Nephron progenitor cell (in vitro differentiated cells): ENCODE data around the gene ZNF552.
"Not testable (repeated sequence)": the region's sequence is repeated elsewhere in the genome, so short reads cannot be mapped to it uniquely, and the experiment has no call there.

ENCODE experiments used
- DNase-seq: peaks from one replicate; pipeline ENCODE4 v3.0.0; 2021
- H3K27ac Mint-ChIP-seq: 2 replicates; pipeline ENCODE4 v1.8.0; 2021; ENCODE audit warnings: mild to moderate bottlenecking, moderate library complexity, mixed read lengths
- H3K27me3 Mint-ChIP-seq: 2 replicates; pipeline ENCODE4 v1.8.0; 2021; ENCODE audit warnings: mild to moderate bottlenecking, low read depth, mixed read lengths; ENCODE audit not compliant: poor library complexity
- H3K36me3 Mint-ChIP-seq: 2 replicates; pipeline ENCODE4 v1.8.0; 2021; ENCODE audit warnings: low read depth, mixed read lengths
- H3K4me1 Mint-ChIP-seq: 2 replicates; pipeline ENCODE4 v1.8.0; 2021; ENCODE audit warnings: mixed read lengths
- H3K4me3 Mint-ChIP-seq: 2 replicates; pipeline ENCODE4 v1.8.0; 2021; ENCODE audit warnings: mild to moderate bottlenecking, moderate library complexity, mixed read lengths
- H3K9me3 Mint-ChIP-seq: 2 replicates; pipeline ENCODE4 v1.8.0; 2021; ENCODE audit warnings: mild to moderate bottlenecking, moderate library complexity, mixed read lengths
- CTCF ChIP-seq: fragments of 200-600 bp; sonication (generic); IDR thresholded peaks from 2 replicates; pipeline ENCODE4 v1.5.0; 2021; ENCODE audit warnings: antibody characterized with exemption

Gene ZNF552

GRCh38 chr19:57814505-57815246, at the start of gene ZNF552:
Gene ZNF552, minus strand, starts transcription at chr19:57814913. Its CDS starts 170 bp downstream, at chr19:57814743.
- Mint-ChIP-seq H3K27me3 (peaks cover 3% of the 10 kb centered on the region), H3K4me3 (peak within 1 kb of the TSS; percentile 96), H3K4me1 (peaks cover 74% of the 10 kb centered on the region), H3K27ac (peak within 1 kb of the TSS; percentile 95), H3K36me3 (peaks cover 25% of the 10 kb centered on the region), H3K9me3 (no peaks in the 10 kb centered on the region)
- peak; percentile 79 for DNase-seq
- TF ChIP-seq CTCF: no peak

- not testable (repeated sequence) for H3K4me1 Mint-ChIP-seq, DNase-seq, H3K27ac Mint-ChIP-seq, H3K27me3 Mint-ChIP-seq, H3K4me3 Mint-ChIP-seq
- Mint-ChIP-seq H3K36me3 (peaks cover 96% of the 10 kb centered on the region), H3K9me3 (peaks cover 88% of the 10 kb centered on the region)
Measured at GRCh38 chr19:57862351-57862750, 47.6 kb upstream of the ZNF552 start.

GRCh38 chr19:57854117-57854516, 39.4 kb upstream of the ZNF552 start:
- Mint-ChIP-seq H3K36me3 (peaks cover 84% of the 10 kb centered on the region), H3K4me1 (peaks cover 21% of the 10 kb centered on the region), H3K27ac (peak overlapping the region; percentile 68), H3K9me3 (peaks cover 40% of the 10 kb centered on the region)
- H3K4me3 Mint-ChIP-seq, H3K27me3 Mint-ChIP-seq, DNase-seq: not testable (repeated sequence)

GRCh38 chr19:57851812-57852603, 37.3 kb upstream of the ZNF552 start:
- Mint-ChIP-seq H3K9me3 (peaks cover 26% of the 10 kb centered on the region), H3K27ac (peak overlapping the region; percentile 36), H3K36me3 (peaks cover 72% of the 10 kb centered on the region), H3K4me1 (peaks cover 21% of the 10 kb centered on the region)
- DNase-seq, H3K4me3 Mint-ChIP-seq, H3K27me3 Mint-ChIP-seq: not testable (repeated sequence)

GRCh38 chr19:57850553-57851017, 35.9 kb upstream of the ZNF552 start:
- H3K27ac Mint-ChIP-seq: peak overlapping the region; percentile 98
- peak; percentile 2 for DNase-seq

GRCh38 chr19:57849666-57850473, 35.2 kb upstream of the ZNF552 start, which contains the start of gene ZNF587:
Gene ZNF587, plus strand, starts transcription at chr19:57849859. Its CDS starts 180 bp downstream, at chr19:57850039.
- H3K27me3 Mint-ChIP-seq: not testable (repeated sequence)
- H3K27ac Mint-ChIP-seq: peak within 1 kb of the TSS; percentile 98
- peaks cover 21% of the 10 kb centered on the region for H3K4me1 Mint-ChIP-seq
- peak within 1 kb of the TSS; percentile 95 for H3K4me3 Mint-ChIP-seq
- H3K36me3 Mint-ChIP-seq: peaks cover 68% of the 10 kb centered on the region
- DNase-seq: peak; percentile 47
- peaks cover 14% of the 10 kb centered on the region for H3K9me3 Mint-ChIP-seq

More at GRCh38 chr19:57850553-57851017, 35.9 kb upstream of the ZNF552 start:
- Mint-ChIP-seq H3K36me3 (peaks cover 68% of the 10 kb centered on the region), H3K27me3 (peaks cover 4% of the 10 kb centered on the region), H3K4me1 (peaks cover 21% of the 10 kb centered on the region), H3K4me3 (peak overlapping the region; percentile 95), H3K9me3 (peaks cover 18% of the 10 kb centered on the region)
- no peak for TF ChIP-seq CTCF

GRCh38 chr19:57849162-57849665, 34.5 kb upstream of the ZNF552 start:
- Mint-ChIP-seq H3K4me3 (peak overlapping the region; percentile 95), H3K9me3 (peaks cover 14% of the 10 kb centered on the region), H3K36me3 (peaks cover 67% of the 10 kb centered on the region), H3K4me1 (peaks cover 21% of the 10 kb centered on the region)
- DNase-seq, H3K27ac Mint-ChIP-seq, H3K27me3 Mint-ChIP-seq: not testable (repeated sequence)

- not testable (repeated sequence) for H3K4me3 Mint-ChIP-seq, H3K9me3 Mint-ChIP-seq
Measured at GRCh38 chr19:57847164-57847563, 32.5 kb upstream of the ZNF552 start.

More at GRCh38 chr19:57847164-57847563, 32.5 kb upstream of the ZNF552 start:
- peaks cover 62% of the 10 kb centered on the region for H3K36me3 Mint-ChIP-seq
- DNase-seq, H3K27me3 Mint-ChIP-seq, H3K27ac Mint-ChIP-seq: not testable (repeated sequence)
- H3K4me1 Mint-ChIP-seq: peaks cover 21% of the 10 kb centered on the region
